Measurements from ENCODE around the gene FOXP1. TPM values are rescaled to one million over a fixed set of nuclear protein-coding genes. Genes with fewer than 3 reads are reported as not detected.

The FOXP1 gene
- total RNA-seq, 1 donor from 2014 or later: 31.1 TPM

DNA sequence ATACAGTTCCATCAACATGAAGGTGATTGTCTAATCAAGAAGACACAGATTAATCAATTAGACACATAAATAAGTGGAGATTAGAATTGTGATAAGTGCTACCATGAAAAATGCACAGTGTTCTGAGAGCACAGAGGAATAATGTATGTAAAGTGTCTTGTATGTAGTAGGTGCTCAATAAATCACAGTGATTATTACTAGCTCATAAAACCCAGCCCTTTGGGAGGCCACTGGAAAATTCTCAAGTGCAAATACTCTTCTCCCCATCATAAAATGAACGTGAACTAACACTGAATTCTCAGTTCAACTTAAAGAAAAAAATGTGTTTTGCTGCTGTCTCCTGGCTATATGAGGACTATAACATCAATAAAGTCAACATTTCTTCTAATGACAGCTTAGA is 368.2 kb downstream of the FOXP1 start:
- Mint-ChIP-seq H3K4me1 (ENCODE audit: low read depth, unreplicated experiment) (no peaks in the 10 kb centered on the region), H3K9me3 (ENCODE audit: unreplicated experiment) (no peaks in the 10 kb centered on the region), H3K27me3 (ENCODE audit: unreplicated experiment) (peaks cover 4% of the 10 kb centered on the region), H3K27ac (ENCODE audit: unreplicated experiment) (no peak overlapping the region), H3K4me3 (ENCODE audit: unreplicated experiment) (no peak overlapping the region), H3K36me3 (ENCODE audit: unreplicated experiment) (no peaks in the 10 kb centered on the region)
- TF ChIP-seq CTCF (IDR thresholded peaks at IDR 0.05; ENCODE audit: partially characterized antibody, unreplicated experiment): no peak
- DNase-seq: no peak

GRCh38 chr3:71214797-71215196 is 368.7 kb downstream of the FOXP1 start:
- Mint-ChIP-seq H3K4me3 (ENCODE audit: unreplicated experiment) (no peak overlapping the region), H3K4me1 (ENCODE audit: low read depth, unreplicated experiment) (no peaks in the 10 kb centered on the region)
- no peak for TF ChIP-seq CTCF (IDR thresholded peaks at IDR 0.05; ENCODE audit: partially characterized antibody, unreplicated experiment)

GRCh38 chr3:71214016-71214415 is 369.5 kb downstream of the FOXP1 start:
- no peaks in the 10 kb centered on the region for H3K9me3 Mint-ChIP-seq (ENCODE audit: unreplicated experiment)
- H3K27me3 Mint-ChIP-seq (ENCODE audit: unreplicated experiment): peaks cover 2% of the 10 kb centered on the region
- no peaks in the 10 kb centered on the region for H3K4me1 Mint-ChIP-seq (ENCODE audit: low read depth, unreplicated experiment)
- TF ChIP-seq CTCF (IDR thresholded peaks at IDR 0.05; ENCODE audit: partially characterized antibody, unreplicated experiment): no peak
- DNase-seq: no peak
- no peaks in the 10 kb centered on the region for H3K36me3 Mint-ChIP-seq (ENCODE audit: unreplicated experiment)
- H3K4me3 Mint-ChIP-seq (ENCODE audit: unreplicated experiment): no peak overlapping the region
- H3K27ac Mint-ChIP-seq (ENCODE audit: unreplicated experiment): no peak overlapping the region

More at GRCh38 chr3:71214797-71215196, 368.7 kb downstream of the FOXP1 start:
- Mint-ChIP-seq H3K36me3 (ENCODE audit: unreplicated experiment) (no peaks in the 10 kb centered on the region), H3K27me3 (ENCODE audit: unreplicated experiment) (peaks cover 4% of the 10 kb centered on the region), H3K9me3 (ENCODE audit: unreplicated experiment) (no peaks in the 10 kb centered on the region), H3K27ac (ENCODE audit: unreplicated experiment) (no peak overlapping the region)
- DNase-seq: no peak

DNA sequence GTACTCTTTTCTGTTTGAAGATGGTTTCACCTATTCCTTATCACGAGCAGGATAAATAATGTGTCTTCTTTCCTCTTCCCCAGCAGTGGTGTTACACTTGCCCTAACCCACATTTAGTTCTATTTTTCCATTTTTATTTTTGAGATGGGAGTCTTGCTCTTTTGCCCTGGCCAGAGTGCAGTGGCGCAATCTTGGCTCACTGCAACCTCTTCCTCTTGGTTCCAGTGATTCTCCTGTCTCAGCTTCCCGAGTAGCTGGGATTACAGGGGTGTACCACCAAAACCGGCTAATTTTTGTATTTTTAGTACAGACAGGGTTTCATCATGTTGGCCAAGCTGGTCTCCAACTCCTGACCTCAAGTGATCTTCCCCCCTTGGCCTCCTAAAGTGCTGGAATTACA is 372.4 kb downstream of the FOXP1 start:
- H3K36me3 Mint-ChIP-seq (ENCODE audit: unreplicated experiment): no peaks in the 10 kb centered on the region
- peaks cover 1% of the 10 kb centered on the region for H3K27me3 Mint-ChIP-seq (ENCODE audit: unreplicated experiment)
- DNase-seq: no peak
- peaks cover 5% of the 10 kb centered on the region for H3K4me1 Mint-ChIP-seq (ENCODE audit: low read depth, unreplicated experiment)
- TF ChIP-seq CTCF (IDR thresholded peaks at IDR 0.05; ENCODE audit: partially characterized antibody, unreplicated experiment): no peak
- no peak overlapping the region for H3K4me3 Mint-ChIP-seq (ENCODE audit: unreplicated experiment)
- H3K9me3 Mint-ChIP-seq (ENCODE audit: unreplicated experiment): no peaks in the 10 kb centered on the region
- no peak overlapping the region for H3K27ac Mint-ChIP-seq (ENCODE audit: unreplicated experiment)

- no peaks in the 10 kb centered on the region for H3K9me3 Mint-ChIP-seq (ENCODE audit: unreplicated experiment)
- H3K27me3 Mint-ChIP-seq (ENCODE audit: unreplicated experiment): peaks cover 1% of the 10 kb centered on the region
- no peak overlapping the region for H3K4me3 Mint-ChIP-seq (ENCODE audit: unreplicated experiment)
- H3K36me3 Mint-ChIP-seq (ENCODE audit: unreplicated experiment): no peaks in the 10 kb centered on the region
- H3K27ac Mint-ChIP-seq (ENCODE audit: unreplicated experiment): no peak overlapping the region
- DNase-seq: no peak
- TF ChIP-seq CTCF (IDR thresholded peaks at IDR 0.05; ENCODE audit: partially characterized antibody, unreplicated experiment): no peak
- H3K4me1 Mint-ChIP-seq (ENCODE audit: low read depth, unreplicated experiment): peaks cover 5% of the 10 kb centered on the region
Measured at GRCh38 chr3:71210257-71211007, 373.1 kb downstream of the FOXP1 start.

Measured in glutamatergic neuron (in vitro differentiated cells).